Inferior parietal cortex (tissue), 1 donor: Measurements from ENCODE around the gene RASSF3.

Source experiments
- DNase-seq: peaks from one replicate; pipeline ENCODE4 v3.0.0-alpha.2; 2016; ENCODE audit errors: extremely low spot score

The RASSF3 gene

DNA sequence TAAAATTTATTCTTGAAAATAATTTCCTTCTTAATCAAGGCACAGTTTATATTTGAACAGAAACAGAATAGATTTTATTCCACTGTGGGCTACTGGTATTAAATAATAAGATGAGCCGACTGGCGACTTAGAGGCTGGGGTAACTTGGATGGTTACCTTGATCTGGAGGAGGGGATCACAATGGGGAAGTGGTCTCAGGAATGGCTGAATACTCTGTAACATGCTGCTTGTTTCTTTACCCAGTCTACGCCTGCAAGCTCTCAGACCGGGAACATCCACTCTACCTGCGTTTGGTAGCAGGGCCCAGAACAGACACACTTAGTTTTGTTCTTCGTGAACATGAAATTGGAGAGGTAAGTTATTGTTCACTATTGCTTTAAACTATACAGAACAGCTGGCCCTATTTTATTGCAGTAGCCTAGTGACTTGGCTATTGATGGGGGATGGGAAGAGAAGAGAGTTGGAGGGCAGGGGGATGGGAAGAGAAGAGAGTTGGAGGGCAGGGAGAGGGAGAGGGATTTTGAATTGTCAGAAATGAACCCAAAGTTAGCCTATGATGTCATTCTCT, 81.0 kb downstream of the RASSF3 start:
- DNase-seq, result no peak

DNA sequence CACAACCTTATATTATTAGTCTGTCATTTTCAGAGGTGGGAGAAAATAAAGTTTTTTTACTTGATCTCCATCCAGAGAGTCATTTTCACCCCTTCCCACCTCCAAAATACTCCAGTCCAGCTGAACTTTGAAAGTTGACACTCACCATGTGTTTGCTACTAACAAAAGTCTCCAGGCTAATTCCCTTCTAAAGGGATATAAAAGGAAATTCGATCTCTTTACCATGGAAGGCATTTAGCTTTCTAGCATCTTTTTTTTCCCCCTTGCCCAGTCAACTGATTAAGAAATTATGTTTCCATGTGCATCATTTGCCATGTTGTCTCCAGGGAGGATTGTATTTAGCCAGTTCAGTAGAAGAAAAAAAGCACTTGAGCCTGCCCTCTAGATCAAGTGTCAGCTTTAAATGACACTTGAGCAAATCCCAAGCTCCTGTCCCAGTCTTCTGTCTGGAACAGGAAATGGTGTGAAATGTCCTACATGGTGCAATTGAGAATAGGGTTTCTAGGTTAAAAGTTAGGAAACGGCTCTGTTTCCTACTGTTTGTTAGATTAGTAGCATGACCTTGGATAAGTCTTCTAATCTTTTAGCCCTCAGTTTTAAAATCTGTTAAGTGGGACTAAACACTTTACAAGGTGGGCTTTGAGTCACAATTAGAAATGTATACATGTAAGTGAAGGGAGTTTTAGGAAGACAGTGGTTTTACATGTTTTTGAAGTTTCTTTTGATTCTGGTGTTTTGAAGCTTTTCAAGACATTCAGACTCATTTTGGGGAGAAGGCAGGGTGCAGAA, 81.7 kb downstream of the RASSF3 start:
- no peak for DNase-seq

DNA sequence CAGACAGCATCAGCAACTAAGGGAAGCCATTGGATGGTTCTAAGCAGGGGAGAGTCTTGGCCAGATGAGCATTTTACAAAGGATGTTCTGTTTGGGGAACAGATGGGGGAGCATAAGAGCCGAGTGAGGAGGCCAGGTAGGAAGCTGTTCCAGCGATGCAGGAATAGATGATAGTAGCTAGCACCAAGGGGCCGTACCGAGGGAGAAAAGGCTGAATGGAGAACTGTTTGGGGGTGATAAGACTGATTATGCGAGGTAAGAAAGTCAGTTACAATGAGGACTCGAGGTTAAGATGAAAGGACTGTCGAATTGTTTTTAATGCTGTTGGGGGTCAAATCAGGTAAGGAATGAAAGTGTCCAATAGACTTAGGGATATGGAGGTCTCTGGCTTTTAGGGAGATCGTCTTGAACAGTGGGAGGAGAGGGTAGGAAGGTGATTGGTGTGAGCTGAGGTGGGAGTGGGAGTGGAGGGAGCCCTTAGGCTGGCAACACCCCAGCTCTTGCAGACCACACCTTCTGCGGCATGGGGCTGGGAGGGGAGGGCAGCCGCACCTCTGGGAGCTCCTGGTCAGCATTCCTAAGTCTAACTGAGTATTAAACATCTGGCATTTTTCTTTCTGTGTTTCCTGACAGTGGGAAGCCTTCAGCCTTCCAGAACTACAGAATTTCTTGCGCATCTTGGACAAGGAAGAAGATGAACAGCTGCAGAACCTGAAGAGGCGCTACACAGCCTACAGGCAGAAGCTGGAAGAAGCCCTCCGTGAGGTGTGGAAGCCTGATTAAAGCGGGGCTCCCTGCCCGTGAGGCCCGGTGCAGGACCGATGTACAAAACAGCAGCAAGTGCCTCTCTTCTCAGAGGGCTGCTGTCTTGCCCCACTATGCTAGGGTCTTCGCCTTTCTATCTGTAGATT, 84.1 kb downstream of the RASSF3 start:
- no peak for DNase-seq

DNA sequence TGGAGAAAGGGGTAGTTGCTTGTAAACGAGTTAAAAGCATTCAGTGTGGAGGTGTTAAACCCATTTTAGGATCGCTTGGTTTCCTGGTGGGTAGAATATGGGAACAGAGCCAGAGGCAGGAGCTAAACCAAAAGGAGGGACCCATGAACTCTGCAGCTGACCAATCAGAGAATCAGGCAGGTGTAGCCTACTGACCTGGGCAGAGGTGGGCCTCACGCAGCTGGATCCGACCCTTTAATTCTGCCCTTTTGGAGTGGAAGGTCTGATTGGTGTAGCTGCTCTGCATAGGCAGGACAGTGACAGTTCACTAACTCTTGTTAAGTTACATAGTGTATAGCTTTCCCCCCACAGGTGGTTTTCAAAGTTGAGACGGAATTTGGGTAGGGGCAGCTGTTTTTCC, 85.3 kb downstream of the RASSF3 start:
- DNase-seq, result no peak

DNA sequence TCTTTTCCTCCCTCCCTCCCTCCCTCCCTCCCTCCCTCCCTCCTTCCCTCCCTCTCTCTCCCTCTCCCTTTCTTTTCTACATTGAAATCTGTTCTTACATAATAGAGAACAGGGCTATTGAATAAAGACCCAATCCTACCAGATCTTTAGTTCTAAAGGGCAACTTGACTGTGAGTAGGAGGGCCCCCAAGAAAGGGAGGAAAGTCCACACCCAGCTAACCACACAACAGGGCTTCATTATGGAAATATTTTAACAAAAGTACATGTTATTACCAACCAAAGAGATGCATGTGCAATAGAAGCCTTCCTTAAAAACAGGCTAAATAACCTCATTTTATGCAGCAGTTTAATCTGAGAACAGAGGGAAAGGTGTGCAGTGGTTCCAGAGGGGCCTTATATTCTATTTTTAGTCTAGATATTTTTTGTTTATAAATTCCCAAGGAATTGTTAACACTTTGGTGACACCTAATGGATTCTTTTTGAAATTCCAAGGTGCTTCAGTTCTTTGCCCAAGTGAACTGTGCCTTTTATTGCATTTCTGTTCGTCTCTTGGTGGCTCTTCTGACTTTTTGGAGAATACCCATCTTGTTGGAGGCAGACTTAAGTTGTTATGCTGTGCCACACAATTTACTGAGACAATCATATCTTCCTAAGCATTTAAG, 85.9 kb downstream of the RASSF3 start:
- DNase-seq, result peak; percentile 47

DNA sequence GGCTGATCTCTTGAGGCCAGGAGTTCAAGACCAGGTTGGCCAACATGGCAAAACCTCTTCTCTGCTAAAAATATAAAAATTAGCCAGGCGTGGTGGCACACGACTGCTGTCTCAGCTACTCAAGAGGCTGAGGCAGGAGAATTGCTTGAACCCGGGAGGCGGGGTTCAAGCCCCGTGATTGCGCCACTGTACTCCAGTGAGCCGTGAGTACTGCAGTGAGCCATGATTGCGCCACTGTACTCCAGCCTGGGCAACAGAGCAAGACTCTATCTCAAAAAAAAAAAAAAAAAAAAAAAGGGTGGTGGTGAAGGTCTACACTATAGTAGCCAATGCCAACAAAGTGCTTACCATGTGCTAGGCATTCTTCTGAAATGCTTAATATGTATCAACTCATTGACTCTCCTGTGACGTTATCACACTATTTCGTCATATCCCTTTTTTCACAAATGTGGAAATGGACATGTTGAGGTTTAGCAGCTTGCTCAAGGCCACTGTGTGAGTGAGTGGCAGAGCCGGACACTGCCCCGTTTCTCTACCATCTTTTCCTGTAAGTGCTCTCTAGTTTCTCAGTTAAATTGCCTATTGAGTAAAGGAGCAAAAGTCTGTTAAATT, 89.3 kb downstream of the RASSF3 start:
- DNase-seq, result no peak

DNA sequence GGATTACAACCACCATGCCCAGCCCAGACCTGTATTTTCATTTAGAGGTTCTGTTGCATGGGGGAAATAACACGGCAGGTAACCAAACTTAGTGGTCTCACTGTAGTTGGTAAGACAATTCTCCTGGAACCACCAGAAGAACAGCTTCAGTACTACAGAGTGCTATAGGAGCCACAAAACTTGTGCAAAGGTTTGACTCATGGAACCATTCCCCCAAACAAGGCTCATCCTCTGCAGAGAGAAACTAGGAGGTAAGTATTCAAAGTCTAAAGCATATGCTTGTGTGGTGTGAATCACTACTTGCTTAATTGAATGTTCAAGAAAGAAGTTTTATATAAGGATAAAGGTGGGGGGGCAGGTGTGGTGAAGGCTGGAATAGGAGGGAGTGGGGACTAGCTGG, 90.2 kb downstream of the RASSF3 start:
- DNase-seq, result no peak

DNA sequence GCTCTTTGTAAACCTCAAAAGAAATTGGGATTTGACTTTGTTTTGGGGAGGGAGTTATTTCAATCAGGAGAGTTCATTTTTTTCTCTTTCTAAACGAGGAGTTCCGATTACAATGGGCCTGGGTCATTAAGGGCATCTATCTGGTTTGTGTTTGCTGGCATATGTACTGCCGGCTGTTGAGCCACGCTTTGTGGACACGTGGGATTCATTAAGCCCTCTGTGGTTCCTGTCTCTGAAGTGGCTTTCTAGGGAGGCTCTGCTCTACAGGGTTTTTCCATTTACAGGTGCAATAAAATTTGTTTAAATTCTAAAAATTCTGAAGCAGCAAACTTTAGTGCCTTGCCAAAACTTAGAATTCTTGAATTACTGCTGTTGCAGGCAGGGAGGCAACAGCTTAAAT, 91.0 kb downstream of the RASSF3 start:
- no peak for DNase-seq

DNA sequence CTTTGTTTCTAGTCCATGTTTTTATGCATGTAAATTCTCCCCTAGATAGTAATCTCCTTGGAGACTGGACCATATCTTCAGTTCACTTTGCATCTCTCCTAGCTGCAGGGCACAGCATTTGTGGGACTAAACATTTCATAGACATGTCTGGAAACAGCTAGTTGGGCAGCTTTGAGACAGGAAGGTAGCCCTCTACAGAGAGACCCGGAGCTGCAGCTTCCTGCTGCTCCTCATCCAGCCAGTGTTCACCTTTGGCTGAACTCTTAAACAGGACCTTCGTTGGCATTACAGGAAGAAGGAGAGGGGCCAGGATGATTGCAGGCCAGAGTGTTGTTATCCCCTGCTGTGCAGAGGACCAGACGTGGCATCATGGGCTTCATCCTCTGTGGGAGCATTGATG, 96.0 kb downstream of the RASSF3 start:
- DNase-seq, result no peak

DNA sequence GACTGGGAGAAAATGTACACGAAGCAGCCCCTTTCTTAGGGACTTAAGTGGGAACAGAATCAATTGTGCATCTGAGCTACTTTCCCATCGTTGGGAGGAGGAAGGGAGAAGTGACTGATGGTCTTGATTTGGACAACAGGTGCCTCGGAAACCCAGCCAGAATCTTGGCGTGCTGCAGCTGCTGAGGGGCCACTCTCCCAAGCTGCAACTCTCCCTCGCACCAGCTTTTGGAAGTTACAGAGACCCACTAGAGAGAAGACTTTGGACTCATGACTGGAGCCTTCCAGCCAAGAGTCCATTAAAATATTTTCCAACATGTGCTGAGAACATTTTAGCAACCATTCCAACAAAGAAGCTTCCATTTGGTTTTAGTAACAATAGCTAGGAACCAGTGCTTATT, 96.6 kb downstream of the RASSF3 start:
- DNase-seq, result no peak

DNA sequence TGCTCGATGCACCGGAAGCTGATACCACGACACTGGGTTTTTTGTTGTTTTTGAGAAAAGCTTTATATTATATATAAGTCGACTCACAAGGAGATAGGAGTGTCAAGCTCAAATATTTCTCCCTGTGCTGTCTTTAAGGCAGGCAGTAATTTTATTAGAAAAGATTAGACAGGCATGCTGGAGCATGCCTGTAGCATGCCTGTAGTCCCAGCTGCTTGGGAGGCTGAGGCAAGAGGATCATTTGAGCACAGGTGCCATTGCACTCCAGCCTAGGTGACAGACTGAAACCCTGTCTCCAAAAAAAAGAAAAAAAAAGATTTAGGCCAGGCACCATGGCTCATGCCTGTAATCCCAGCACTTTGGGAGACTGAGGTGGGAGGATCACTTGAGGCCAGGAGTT, 97.1 kb downstream of the RASSF3 start:
- DNase-seq, result no peak

DNA sequence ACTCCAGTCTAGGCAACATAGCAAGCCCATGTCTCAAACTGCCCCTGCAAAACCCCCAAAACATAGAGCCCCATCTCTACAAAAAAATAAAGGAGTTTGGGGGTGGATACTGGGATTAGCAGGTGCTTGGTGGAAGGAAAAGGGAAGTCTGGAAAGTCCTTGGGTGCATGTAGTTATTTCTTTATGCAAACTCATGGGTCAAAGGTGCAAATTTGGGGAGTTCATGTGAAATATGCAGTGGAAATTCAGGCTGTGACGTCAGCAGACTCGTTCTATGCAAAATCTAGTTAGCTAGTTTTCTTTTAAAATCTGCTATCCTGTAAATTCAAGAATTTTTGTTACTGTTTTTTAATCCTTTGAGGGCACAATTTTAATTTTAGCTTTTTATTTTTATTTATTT, 97.6 kb downstream of the RASSF3 start:
- no peak for DNase-seq

DNA sequence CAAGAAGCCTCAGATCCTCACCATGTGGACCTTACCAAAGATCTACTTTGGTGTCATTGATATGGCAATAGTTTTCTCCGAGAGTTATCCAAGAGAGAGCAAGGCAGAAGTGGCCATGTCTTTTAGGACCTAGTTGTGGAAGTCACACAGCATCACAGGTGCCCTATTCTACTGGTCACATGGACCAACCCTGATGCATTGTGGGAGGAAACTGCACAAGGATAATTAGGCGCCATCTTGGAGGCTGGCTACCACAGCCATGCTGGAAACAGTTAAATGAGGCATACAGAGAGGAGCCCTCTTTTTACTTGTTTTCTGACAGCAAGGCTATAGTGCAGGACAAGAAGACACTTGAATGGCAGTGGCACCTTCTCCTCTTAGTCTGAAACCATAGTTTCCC, 99.1 kb downstream of the RASSF3 start:
- DNase-seq, result no peak

DNA sequence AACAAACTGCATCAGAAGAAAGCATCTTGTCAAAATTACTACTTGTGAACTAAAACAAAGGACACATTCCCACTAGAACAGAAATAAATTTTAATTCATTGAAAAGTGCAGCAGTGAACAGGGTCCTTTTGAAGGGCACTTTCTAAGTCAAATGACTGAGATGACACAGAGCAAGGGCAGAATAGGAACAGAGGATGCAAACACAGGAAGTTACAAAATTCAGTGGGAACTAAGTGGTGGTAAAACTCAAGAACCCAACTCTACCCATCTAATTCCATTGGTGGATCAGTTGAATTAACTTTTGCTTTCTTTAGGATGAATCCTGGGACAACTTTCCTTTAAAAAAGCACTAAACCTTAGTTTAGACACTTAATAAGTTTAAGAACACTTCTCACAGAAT, 103.1 kb downstream of the RASSF3 start:
- no peak for DNase-seq

DNA sequence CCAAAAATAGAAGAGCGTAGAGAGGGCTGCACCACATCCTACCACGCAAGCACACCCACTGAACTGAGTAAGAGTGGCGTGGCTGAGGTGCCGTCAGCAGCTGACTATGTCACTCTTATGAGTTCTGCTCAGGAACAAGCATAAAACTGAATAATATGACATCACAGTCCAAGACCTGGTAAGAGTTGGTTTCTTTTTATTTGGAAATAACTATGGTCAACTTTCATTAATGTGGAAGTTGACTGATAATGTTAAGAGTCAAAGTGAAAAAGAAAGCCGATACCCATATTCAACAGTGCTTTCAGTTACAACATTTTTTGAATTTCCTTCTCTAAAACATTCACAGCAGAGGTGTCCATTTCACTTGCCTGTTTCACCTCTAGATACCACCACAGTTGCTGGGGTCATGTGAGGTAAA, 104.3 kb downstream of the RASSF3 start:
- no peak for DNase-seq

DNA sequence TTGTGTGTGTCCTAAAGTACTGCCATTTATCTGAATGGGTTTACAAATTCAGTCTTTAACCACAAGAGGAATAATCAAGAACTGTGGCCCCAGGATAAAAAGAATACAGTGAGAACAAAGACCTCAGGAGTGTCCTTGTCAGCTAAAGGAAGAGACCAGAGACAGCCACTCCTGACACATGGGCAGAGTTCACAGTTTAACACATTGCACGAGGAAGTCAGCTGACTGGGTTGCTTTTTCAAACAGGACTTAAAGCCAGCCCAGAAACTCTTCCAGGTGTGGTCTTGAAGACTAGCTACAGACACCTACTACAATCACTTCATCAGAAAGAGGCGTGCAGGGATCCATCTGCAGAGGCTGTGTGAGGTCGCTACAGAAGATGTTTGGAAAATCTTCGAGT, 106.1 kb downstream of the RASSF3 start:
- no peak for DNase-seq

DNA sequence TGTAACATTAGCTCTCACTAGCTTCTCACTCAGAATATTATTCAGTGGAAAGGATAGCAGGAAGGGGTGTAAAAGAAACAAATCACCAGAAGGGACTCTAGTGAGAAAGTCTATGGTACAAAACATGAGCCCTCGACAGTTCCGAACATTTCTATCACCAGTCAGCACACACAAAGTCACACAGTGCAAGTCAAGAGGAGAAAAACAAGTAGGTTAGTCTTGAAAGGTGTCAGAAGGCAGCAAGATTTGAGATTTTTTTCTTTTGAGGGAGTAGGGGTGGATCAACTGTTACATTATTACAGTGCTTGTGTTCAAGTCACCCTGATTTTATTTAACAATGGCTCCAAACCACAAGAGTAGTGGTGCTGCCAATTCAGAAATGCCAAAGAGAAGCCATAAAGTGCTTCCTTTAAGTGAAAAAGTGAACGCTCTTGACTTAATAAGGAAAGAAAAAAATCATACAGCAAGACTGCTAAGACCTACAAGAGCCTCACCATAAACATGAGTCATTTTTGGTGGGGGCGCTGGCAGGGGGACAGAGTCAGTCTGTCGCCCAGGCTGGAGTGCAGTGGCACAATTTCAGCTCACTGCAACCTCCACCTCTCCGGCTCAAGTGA, 106.7 kb downstream of the RASSF3 start:
- no peak for DNase-seq

DNA sequence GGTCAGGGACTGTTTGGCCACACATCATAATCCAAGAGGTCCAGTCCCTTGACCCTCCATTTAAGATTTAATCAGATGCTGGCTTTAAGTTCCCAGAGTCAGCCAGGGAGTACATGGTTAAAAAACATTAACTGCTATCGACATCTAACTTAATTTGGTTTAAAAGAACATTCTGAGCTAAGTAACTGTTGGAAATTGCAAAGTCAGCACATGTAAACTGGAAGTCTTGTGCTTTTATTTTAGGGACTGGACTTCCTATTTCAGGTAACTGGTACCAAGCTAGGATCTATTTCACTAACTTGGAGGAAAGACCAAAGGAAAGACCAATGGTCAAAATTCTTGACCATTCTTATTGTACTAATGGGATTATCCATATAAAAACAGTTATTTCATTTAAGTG, 108.4 kb downstream of the RASSF3 start:
- no peak for DNase-seq

DNA sequence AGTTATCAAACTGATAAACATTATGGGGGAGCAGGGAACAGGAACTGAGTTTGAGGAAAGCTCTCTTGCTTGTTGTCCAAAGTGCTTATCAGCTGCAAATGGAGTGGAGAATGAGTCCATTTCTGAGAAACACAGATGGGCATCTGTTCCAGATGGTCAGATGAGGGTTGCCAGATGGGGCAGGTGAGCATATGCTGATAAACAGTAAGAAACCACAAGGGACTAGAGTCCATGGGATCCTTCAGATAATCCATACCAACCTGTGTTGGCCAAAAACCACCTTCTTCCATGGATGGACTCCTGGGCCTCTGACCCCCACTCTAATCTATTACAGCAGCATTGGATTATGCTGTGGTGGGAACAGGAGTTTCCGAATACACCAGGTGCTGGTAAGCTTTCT, 110.6 kb downstream of the RASSF3 start:
- DNase-seq, result no peak

DNA sequence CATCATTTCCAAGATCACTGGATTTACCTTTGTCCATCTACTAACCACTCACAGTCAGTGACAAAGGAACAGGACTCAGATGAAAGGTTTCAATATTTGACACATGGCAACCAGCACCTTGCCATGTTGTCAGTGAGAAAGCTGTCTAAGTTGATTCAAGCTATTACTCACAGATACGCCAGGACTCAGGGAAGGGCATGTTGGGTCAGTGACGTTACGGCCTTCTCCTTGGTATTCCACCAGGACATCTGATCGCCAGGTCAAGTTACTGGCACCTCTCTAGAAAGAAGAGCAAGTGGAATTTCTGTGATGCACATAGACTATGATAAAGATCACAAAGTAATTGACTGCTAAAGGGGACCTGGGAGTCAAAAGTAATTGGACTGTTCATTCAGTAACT, 112.5 kb downstream of the RASSF3 start:
- no peak for DNase-seq

DNA sequence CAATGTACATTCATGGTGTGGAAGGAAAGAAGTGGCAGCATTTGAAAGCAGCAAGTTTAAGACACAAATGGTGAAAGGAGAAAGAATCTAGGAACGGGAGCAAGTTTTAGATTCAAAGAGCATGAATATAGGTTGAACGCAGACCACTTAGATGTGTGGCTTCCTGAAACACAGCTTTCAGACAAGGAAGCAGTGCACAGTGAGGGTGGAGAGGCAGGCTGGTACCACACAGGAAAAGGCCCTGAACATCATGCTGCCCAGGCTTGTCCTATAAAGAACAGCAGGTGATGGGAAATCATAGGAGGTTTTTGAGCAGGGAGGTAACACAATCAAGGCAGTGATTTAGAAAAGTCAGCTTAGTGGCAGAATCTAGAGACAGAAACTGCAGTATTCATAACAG, 113.3 kb downstream of the RASSF3 start:
- no peak for DNase-seq
